ENCODE data around the gene RNF180.

GRCh38 chr5:64347309-64347708 is 181.7 kb downstream of the RNF180 start:
- TF ChIP-seq, protein P1, sequence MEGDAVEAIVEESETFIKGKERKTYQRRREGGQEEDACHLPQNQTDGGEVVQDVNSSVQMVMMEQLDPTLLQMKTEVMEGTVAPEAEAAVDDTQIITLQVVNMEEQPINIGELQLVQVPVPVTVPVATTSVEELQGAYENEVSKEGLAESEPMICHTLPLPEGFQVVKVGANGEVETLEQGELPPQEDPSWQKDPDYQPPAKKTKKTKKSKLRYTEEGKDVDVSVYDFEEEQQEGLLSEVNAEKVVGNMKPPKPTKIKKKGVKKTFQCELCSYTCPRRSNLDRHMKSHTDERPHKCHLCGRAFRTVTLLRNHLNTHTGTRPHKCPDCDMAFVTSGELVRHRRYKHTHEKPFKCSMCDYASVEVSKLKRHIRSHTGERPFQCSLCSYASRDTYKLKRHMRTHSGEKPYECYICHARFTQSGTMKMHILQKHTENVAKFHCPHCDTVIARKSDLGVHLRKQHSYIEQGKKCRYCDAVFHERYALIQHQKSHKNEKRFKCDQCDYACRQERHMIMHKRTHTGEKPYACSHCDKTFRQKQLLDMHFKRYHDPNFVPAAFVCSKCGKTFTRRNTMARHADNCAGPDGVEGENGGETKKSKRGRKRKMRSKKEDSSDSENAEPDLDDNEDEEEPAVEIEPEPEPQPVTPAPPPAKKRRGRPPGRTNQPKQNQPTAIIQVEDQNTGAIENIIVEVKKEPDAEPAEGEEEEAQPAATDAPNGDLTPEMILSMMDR (IDR thresholded peaks at IDR 0.05): no peak
- no peak for TF ChIP-seq POLR2A (IDR thresholded peaks at IDR 0.05)
